H54 (cell line): ENCODE data around the gene MSANTD1.
"Not testable (repeated sequence)": the region's sequence is repeated elsewhere in the genome, so short reads cannot be mapped to it uniquely, and the experiment has no call there.

Experiments
- DNase-seq: peaks from one replicate; pipeline ENCODE4 v3.0.0; 2011; ENCODE audit warnings: low spot score, mixed read lengths; ENCODE audit not compliant: insufficient read length
- FAIRE-seq: peaks from 3 replicates; lab custom pipeline; 2011; peaks lifted over from hg19 to GRCh38; lab: Jason Lieb, UNC
- POLR2A ChIP-seq: IDR thresholded peaks from 2 replicates; pipeline ENCODE4 v1.6.1; 2011; ENCODE audit warnings: low read depth, mild to moderate bottlenecking, low read length

MSANTD1 gene

GRCh38 chr4:3294401-3295241 lies 45.7 kb downstream of the MSANTD1 start:
- no peak for FAIRE-seq
- TF ChIP-seq POLR2A = no peak

GRCh38 chr4:3295837-3296624 lies 47.1 kb downstream of the MSANTD1 start:
- FAIRE-seq (no peak), DNase-seq (no peak)
- TF ChIP-seq POLR2A = no peak

More at GRCh38 chr4:3294401-3295241, 45.7 kb downstream of the MSANTD1 start:
- no peak for DNase-seq

GRCh38 chr4:3296651-3297050 lies 47.7 kb downstream of the MSANTD1 start:
- DNase-seq (no peak), FAIRE-seq (no peak)
- no peak for TF ChIP-seq POLR2A

- DNase-seq (no peak), FAIRE-seq (no peak)
- no peak for TF ChIP-seq POLR2A
Observed at GRCh38 chr4:3297066-3297859, 48.3 kb downstream of the MSANTD1 start.

GRCh38 chr4:3299122-3299975 lies 50.4 kb downstream of the MSANTD1 start:
- FAIRE-seq (no peak), DNase-seq (no peak)
- no peak for TF ChIP-seq POLR2A

- FAIRE-seq (no peak), DNase-seq (no peak)
- no peak for TF ChIP-seq POLR2A
Observed at GRCh38 chr4:3299976-3300671, 51.2 kb downstream of the MSANTD1 start.

GRCh38 chr4:3300882-3301281 lies 51.9 kb downstream of the MSANTD1 start:
- not testable (repeated sequence) for FAIRE-seq, DNase-seq

- FAIRE-seq (no peak), DNase-seq (no peak)
- TF ChIP-seq POLR2A = no peak
Observed at GRCh38 chr4:3301450-3302172, 52.7 kb downstream of the MSANTD1 start.

- FAIRE-seq (no peak), DNase-seq (no peak)
Observed at GRCh38 chr4:3302173-3302785, 53.3 kb downstream of the MSANTD1 start.

GRCh38 chr4:3302786-3303564 lies 54.0 kb downstream of the MSANTD1 start:
- FAIRE-seq (no peak), DNase-seq (no peak)
- TF ChIP-seq POLR2A = no peak

More at GRCh38 chr4:3302173-3302785, 53.3 kb downstream of the MSANTD1 start:
- TF ChIP-seq POLR2A = no peak

GRCh38 chr4:3303565-3303824 lies 54.5 kb downstream of the MSANTD1 start:
- FAIRE-seq = no peak
- TF ChIP-seq POLR2A = no peak
- no peak for DNase-seq
